NCI-H748 treated with DMSO at 0.1 percent for 48 hours (cell line): ENCODE measurements around the gene SLC36A3.
"Not testable (repeated sequence)": the region's sequence is repeated elsewhere in the genome, so short reads cannot be mapped to it uniquely, and the experiment has no call there.

ENCODE experiments used
- DNase-seq: peaks from one replicate; lab custom pipeline; 2025; lab: John Stamatoyannopoulos, UW

Gene SLC36A3

DNA sequence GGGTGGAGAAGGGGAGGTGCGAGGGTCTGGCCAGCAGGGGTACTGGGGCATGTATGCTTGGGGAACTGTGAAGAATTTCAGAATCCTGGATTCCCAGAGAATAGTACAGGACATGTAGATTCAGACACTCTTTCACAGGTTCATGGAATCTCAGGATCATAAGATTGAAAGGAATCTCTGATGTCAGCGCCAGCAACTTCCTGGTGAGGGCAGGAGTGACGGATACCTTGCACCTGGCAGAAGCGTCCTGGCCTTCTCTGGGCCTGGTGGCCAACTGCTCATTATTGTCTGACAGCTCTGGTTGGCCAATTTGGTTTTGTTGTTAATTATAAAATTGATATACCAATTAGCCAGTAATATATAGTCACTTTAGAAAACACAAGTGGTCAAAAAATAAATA lies 43.6 kb downstream of the SLC36A3 start:
- no peak for DNase-seq

DNA sequence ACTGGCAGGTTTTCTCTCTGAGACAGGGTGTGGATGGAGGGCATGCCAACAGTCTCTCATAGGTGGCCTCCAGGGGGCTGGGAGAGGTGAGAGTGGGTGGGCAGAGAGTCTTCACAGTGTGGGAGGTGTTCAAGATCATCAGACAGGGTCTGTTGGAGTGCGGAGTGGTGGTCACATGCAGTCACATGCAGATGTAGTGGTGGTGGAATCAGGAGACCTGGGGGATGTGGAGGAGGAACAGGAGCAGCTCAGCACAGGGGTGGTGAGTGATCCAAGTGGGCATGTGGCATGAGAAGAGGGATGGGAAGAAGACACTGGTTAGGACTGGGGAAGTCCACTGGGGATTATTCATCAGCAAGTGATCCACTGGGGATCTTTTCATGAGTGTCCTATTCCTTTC lies 44.8 kb downstream of the SLC36A3 start:
- no peak for DNase-seq

DNA sequence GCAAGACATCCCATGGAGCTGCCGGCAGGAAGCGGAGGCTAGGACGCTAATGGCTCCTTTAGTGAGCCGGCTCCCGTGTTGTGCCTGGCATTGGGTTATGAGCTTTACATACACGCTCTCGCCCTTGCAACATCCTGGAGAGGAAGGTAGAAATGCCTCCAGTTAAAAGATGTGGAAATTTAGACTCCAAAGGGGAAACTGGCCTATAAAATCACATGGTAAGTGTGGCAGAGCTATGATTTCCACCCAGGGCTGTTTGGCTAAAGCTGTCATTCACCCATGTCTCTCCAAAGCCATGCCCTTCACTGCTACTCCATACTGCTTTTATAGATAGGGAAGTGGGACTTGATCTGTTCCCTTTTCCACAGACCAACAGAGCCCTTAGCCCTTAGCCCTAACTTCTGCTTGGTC lies 45.4 kb downstream of the SLC36A3 start:
- DNase-seq, result no peak

DNA sequence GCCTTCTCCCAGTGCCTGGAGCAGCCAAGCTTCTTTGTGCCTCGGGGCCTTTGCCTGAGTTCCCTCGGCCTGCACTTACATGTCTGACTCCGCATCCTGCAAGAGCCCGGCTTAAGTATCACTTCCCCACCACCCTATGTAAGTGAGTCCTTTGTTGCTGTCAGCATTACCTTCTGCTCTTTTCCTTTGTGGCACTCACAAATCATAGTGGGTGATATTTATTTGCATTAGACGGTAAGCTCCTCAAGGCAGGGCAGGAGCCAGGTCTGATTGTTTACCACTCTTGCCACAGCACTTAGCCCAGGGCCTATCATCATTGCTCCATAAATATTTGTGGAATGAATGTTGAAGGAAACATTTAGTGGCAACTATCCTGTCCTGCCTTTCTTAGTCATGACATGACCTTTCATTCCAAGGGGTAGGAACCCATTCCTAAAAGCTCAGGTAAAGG lies 45.8 kb downstream of the SLC36A3 start:
- no peak for DNase-seq

DNA sequence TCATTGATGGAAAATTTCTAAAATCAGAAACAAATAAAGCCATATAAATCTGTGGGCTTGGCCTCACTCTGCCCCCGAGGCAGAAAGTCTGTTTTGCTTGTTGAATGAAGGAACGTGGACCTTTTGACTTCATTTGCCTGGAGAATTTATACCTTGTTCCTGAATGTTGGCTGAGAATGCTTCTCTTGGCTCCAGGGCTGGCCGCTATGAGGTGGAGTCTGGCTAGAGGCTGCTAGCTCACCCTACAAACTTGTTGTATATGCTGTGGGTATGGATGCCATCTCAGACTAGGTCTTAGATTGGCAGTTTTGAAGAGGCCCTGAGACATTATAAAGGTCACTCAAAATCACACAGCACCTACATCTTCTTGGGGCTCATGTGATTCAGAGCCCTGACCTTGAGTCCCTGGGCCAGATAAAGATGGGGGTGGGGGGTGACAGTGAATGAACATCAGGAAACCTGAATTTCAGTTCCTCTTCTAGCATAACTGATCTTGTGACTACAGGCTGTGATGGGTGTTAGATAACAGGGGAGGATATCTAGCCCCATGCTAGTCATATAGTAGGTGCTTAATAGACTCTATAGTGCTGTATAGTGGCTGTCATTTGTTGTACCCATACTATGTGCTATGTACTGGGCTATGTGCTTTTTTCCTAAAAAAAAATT lies 47.8 kb downstream of the SLC36A3 start:
- no peak for DNase-seq

DNA sequence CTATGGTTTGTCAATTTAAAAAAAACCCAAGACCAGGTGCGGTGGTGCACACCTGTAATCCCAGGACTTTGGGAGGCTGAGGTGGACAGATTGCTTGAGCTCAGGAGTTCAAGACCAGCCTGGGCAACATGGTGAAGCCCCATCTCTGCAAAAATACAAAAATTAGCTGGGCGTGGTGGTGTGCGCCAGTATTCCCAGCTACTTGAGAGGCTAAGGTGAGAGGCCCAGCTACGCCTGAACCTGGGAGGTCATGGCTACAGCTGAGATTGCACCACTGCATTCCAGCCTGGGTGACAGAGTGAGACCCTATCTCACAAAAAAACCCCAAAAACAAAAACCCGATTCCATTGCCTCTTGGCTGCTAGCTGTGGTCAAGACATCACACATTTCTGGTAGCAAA lies 48.6 kb downstream of the SLC36A3 start:
- not testable (repeated sequence) for DNase-seq

DNA sequence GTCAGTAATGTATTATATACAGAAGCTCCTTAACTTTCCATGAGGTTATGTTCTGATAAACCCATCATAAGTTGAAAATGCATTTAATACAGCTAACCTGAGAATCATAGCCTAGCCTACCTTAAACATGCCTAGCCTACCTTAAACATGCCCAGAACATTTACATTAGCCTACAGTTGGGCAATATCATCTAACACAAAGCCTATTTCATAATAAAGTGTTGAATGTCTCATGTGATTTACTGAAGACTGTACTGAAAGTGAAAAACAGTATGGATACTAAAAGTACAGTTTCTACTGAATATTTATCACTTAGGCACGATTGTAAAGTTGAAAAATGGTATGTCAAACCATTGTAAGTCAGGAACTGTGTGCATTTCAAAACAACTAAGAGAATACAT lies 49.0 kb downstream of the SLC36A3 start:
- no peak for DNase-seq

DNA sequence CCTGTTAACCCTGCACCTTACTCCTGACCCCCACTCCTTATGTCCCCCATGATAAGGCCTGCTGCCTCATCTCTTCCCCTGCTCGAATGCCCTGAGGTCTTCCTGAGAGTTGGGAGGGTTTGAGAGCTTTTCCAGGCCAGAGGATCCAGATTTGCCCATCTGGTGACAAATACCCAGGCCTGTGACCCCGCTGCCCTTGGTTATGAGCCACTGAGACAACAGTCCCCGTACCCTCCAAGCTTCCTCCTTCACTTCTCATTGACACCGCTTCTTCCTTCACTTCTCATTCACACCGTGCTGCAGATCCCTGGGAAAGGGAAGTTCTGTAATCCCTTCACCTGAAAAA lies 50.0 kb downstream of the SLC36A3 start:
- no peak for DNase-seq

DNA sequence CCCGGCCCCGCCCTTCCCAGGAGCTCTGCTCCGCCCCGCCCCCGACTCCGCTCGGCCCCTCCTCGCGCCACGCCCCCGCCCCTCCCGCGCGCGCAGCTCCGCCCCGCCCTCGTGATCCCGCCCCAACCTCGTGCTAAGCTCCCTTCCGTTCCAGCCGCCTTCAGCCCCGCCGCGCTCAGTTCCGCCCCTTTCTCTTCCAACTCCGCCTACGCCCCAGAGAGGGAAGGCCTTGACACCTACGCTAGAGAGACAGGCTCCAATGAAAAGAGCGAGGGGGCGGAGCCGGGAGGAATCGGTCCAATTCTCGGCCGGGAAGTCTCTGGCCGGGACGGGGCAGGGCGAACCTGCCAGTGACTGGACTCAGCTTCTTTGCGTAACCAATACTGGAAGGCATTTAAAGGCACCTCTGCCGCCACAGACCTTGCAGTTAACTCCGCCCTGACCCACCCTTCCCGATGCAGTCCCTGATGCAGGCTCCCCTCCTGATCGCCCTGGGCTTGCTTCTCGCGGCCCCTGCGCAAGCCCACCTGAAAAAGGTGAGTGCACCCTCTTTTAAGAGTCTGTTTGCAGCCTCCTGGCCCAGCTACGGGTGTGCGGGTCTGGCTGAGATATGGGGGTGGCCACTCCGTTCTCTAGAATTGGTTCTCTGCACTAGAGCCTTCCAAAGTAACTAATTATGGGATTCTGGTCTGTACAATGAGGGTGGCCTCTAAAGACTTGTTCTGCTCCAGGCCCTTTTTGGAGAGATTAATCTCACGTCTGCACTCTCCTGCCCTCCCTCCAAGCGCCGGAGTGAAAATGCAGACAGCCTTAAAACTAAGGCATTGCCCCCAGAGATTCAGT lies 50.6 kb downstream of the SLC36A3 start, which contains the start of gene GM2A:
Gene GM2A (plus strand): TSS at position 424 of the 843 bp plus-strand sequence. CDS start 32 bp downstream, at position 456.
- peak; percentile 97 for DNase-seq

DNA sequence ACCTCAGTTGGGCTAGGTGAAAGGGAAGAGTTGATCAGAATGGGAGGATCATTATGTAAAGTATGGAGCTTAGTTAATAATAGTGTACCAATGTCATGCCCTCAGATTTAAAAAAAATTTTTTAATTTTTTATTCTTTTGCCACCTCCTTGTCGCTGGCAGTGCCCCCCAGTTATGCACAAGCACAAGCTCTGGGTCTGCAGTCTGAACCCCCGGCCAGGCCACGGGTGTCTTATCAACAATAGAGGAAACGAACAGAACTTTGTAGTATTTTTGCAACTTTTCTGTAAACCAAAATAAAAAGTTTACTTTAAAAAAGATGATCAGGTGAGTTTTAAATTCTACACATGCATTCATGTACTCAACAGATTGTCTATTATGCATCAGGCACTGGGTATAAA lies 51.9 kb downstream of the SLC36A3 start:
- no peak for DNase-seq

DNA sequence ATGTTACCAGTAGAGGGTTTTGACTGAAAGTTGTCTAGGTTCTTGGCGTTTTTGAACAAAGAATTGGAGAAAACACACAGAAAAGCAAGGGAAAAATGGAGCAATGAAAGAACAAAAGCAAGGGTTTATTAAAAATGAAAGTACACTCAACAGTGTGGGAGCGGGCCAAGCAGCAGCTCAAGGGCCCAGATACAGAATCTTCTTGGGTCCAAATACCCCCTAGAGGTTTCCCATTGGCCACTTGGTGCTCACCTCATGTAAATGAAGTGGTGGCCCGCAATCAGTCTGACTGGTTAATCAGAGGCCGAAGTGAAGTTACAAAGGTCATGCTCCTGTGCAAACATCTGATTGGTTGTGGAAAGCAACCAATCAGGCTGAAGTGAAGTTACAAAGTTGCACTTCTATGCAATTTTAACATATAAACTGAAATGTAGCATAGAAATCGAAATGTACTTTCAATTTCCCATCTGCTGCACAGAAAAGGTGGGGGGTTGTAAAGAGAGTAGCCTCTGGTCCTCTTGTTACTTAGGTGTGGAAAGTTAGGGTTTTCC lies 52.5 kb downstream of the SLC36A3 start:
- no peak for DNase-seq

DNA sequence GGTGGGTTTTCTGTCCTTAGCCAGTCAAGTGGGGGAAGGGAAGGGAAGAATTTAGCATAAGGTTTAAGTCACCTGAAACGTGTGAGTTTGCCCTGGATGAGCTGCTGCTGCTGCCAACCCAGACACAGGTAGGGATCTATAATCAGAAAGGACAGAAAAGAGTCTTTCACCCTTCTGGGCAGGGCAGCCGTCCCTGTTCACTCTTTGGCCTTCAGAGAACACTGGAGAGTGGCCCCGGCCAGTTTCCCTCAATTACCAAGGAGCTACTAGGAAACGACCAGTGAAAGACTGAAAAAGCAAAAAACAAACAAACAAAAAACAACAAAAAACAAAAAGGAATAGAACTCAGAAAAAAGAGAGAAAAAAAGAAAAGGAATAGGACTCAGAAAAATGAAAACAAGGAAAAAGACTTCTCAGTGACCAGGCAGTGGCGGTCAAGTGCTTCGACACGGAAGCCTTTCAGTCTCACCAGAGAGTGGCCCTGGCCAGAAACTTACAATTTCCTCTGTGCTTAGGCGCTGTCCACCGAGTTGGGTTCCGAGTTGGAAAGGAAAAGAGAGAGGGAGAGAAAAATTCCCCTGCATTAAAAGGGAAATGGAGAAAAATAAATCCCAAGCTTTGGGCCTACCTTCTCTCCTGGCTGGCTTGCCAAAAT lies 53.1 kb downstream of the SLC36A3 start:
- no peak for DNase-seq

DNA sequence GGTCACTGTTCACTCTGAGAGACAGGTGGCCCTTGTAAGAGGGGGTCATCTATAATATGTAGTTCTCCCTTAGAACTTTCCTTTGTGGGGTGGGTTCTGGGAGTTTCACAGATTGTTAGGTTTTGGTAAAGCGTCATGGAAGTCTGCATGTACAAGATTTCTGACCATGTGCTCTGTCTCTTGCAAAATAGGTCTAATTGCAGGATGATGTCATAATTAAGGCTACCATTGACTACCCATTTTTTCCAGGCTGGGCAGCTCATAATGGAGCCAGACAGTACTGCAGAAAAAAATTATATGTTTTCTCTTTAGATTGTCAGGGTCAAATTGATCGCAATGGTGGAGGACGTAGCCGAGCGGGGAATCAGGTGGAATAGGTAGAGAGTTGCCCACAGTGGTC lies 54.3 kb downstream of the SLC36A3 start:
- DNase-seq, result no peak

DNA sequence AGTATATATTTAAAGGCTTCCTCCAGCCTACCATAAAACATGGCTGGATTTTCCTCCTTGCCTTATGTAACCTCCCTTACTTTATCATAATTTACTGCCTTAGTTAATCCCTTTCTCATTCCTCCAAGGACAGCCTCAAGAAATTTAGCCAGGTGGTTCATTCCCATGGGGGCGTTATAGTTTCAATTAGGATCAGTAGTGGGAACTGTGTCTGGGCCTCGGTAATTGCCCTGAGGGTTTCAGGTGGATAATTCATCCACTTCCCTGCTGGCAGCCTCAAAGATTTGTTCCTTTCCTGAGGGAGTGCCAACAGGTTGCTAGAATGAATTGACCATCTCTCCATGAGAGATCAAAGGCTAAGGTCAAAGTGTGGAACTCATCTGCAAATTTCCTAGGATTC lies 54.9 kb downstream of the SLC36A3 start:
- no peak for DNase-seq

DNA sequence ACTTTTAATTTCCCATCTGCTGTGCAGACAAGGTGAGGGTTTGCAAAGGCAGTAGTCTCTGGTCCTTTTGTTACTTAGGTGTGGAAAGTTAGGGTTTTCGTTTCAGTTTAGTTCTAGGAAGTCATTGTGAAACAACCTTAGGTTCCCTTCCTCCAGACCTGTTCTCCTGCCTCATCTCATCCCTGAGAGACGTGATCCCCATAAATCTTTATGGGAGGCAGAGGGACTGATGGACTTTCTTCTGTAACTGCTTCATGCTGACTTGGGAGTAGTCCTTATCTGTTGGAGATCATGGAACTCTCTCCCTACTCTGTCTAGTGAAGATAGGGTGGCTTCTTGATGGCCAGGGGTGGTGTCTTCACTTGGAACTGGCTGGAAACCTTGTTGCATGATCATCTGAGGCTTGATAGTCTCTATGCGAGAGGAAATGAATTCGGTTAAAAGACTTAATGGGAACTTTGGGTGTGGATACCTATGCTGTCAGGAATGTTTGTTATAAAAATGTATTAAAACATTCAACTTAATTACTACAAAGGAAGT lies 57.8 kb downstream of the SLC36A3 start:
- DNase-seq, result no peak

DNA sequence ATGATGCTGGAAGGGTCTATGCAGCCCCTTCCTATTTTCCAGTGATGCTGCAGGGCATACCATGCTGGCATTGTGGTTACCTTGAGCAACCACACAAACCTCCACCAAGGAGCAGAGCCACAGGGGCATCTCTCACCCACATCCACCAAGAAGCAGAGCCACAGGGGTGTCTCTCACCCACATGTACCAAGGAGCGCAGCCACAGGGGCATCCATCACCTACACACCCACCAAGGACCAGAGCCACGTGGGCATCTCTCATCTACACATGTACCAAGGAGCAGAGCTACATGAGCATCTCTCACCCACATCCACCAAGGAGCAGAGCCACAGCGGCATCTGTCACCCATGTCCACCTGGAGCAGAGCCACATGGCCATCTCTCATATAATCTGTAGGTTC lies 59.4 kb downstream of the SLC36A3 start:
- DNase-seq, result no peak

DNA sequence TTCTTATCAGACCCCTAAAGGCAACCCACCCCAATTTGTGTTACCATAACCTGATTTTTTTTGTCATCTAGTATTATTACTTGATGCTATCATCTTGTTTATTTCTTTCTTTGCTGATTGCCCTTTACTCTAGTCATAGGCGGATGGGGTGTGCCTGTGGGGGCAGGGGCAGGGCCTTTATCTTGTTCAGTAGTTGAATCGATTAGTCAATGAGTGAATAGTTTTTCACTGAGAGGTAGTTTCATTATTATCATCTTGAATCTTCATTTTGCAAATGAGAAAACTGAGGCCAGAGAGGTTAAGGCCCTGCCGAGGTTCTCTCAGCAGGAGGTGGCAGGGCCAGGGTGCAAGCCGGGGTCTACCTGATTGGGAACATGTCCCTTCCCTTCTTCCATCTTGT lies 60.0 kb downstream of the SLC36A3 start:
- DNase-seq, result no peak

DNA sequence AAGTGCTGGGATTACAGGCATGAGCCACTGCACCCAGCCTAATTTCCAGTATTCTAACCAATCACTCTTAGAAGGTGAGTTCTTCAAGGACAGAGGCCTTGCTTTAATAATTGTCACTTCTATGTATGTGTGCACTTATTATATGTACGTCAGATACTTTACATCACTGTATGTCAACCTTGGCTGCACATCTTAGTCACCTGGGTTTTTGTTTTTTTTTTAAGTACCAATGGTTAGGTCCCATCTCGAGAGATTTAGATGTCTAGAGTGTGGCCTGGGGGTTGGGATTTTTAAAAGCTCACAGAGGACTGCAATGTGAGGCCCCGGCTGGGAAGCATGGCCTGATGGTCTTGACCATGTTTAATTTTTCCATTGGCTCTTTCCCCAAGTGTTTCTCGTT lies 60.4 kb downstream of the SLC36A3 start:
- no peak for DNase-seq

DNA sequence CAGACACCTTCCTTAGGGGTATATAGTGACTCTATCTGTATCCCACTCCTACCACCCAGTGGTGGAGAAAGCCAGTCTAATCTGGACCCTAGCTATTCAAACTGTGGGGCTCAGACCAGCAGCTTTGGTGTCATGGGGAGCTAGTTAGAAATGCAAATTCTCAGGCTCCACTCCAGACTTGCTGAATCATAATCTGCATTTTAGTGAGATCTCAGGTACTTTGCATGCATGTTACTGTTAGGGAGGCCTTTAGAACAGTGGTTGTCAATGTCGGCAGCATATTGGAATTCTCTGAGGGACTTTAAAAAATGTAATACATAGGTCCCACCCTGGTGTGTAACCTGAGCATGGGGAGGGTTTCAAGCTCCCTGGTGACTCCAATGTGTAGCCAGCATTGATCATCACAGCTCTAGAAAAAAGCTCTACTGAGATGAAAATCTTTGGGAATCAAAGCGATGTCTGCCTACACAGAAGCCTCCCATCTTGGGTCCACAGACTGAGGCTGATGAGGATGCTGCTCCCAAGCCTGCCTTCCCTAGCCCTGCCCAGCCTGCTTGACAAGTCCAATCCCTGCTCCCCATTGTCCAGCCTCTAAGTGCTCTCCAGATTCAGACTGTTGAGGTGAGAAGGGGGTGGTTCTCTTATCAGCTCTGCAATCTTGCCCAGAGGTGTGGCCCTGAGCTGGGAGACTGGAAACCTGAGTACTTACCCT lies 62.5 kb downstream of the SLC36A3 start:
- DNase-seq, result no peak

DNA sequence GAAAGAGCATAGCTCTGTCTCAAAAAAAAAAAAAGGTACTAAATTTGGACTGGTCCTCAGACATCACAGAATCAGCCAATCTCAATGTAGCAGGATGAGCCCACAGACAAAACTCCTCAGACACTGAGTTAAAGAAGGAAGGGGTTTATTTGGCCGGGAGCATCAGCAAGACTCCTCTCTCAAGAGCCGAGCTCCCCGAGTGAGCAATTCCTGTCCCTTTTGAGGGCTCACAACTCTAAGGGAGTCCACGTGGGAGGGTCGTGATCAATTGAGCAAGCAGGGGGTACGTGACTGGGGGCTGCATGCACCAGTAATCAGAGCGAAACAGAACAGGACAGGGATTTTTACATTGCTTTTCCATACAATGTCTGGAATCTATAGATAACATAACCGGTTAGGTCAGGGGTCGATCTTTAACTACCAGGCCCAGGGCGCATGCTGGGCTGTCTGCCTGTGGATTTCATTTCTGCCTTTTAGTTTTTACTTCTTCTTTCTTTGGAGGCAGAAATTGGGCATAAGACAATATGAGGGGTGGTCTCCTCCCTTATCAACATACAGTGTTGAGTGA lies 63.2 kb downstream of the SLC36A3 start:
- not testable (repeated sequence) for DNase-seq

DNA sequence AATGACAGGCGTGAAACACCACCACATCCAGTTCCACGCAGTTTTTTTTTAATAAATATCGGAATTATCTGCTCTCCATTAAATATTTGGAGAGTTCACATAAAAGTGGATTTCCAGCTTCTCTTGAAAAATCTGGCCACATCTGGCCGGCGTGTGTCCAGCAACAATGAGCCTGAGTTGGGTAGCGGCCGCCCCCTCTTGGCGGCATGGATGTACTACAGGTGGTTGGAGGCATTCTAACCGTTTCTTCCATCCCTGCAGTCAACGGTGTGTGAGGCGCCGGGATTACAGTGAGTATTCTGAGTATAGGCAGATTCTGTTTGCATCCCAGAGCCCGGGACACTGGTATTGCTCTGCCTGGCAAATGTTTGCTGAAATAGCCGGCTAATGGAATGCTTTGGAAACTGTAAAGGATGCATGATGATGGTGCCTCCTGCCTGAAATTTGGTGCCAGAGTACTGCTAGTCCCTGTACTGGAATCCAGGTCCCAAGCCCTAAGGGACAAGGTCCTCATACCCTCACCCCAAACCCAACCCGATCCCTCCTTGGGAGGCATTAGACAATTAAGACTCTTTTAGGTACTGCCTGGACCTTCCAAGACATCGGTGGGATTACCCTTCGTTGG lies 64.2 kb downstream of the SLC36A3 start:
- peak; percentile 40 for DNase-seq
